Gastroesophageal sphincter (tissue), 4 donors: ENCODE results near the gene ARSD. TPM values are rescaled to one million over a fixed set of nuclear protein-coding genes. Genes with fewer than 3 reads are reported as not detected.
"Not testable (repeated sequence)": the region's sequence is repeated elsewhere in the genome, so short reads cannot be mapped to it uniquely, and the experiment has no call there.

Experiments
- ATAC-seq: fragments of 150-250 bp; one replicate; pipeline ENCODE4 v1.9.1; 2016; ENCODE audit warnings: mild to moderate bottlenecking, moderate library complexity
- H3K27ac ChIP-seq, 4 donors: fragments of 200-600 bp; sonication (generic) in 3 of 4; 1 replicate in 3 of 4; 2 replicates in 1 of 4; pipeline ENCODE4 v1.5.1; 2016 to 2019
- H3K27me3 ChIP-seq: fragments of 200-600 bp; sonication (generic); one replicate; pipeline ENCODE4 v1.5.1; 2019
- H3K36me3 ChIP-seq, 2 donors: fragments of 200-600 bp; sonication (generic); one replicate each; pipeline ENCODE4 v1.5.1; 2019; ENCODE audit warnings: control low read depth in 1 of 2
- H3K4me1 ChIP-seq, 3 donors: fragments of 200-600 bp; sonication (generic); 1 replicate in 2 of 3; 2 replicates in 1 of 3; pipeline ENCODE4 v1.5.1; 2016 to 2019; ENCODE audit warnings: control low read depth in 2 of 3
- H3K4me3 ChIP-seq, 2 donors: fragments of 200-600 bp; sonication (generic); one replicate each; pipeline ENCODE4 v1.5.1; 2019; ENCODE audit warnings: mild to moderate bottlenecking in 1 of 2, moderate library complexity in 1 of 2
- H3K9me3 ChIP-seq, 3 donors: fragments of 200-600 bp; sonication (generic); one replicate each; pipeline ENCODE4 v1.5.1; 2017 to 2019; ENCODE audit warnings: control low read depth in 2 of 3
- CTCF ChIP-seq, 4 experiments: fragments of 200-600 bp in 2 of 4; fragments of 450-650 bp in 2 of 4; sonication (generic) in 1 of 4; IDR thresholded peaks; one replicate each; pipeline ENCODE4 v1.5.1; 2017 to 2019; ENCODE audit warnings: antibody characterized with exemption in 4 of 4, mild to moderate bottlenecking in 2 of 4, moderate library complexity in 2 of 4
- EP300 ChIP-seq: sonication (generic); formaldehyde crosslinking; IDR thresholded peaks from one replicate; pipeline ENCODE4 v1.6.1; 2017; ENCODE audit warnings: antibody characterized with exemption, mild to moderate bottlenecking
- POLR2A ChIP-seq, 2 donors: fragments of 450-650 bp; IDR thresholded peaks; one replicate each; pipeline ENCODE4 v1.6.1; 2017; ENCODE audit warnings: antibody characterized with exemption in 2 of 2, mild to moderate bottlenecking in 2 of 2, moderate library complexity in 1 of 2
- POLR2AphosphoS5 ChIP-seq: sonication (generic); formaldehyde crosslinking; IDR thresholded peaks from one replicate; pipeline ENCODE4 v1.6.1; 2017; ENCODE audit warnings: antibody characterized with exemption
- WGBS, 2 donors: methylation state at CpG; one replicate each; pipeline ENCODE4 v1.1.5; 2018; ENCODE audit warnings: low coverage in 1 of 2; 5-methylcytosine and 5-hydroxymethylcytosine counted together
- total RNA-seq, 4 donors: library from RNA; depleted of rRNA; stranded (reverse); fragments of >200 nt; gene quantifications; one replicate each; pipeline ENCODE4 v1.1.0, GENCODE V29; 2016

ARSD gene
- total RNA-seq, 4 donors from 2014 or later: 11.5 to 20.2 (median 12.4) TPM

- Histone ChIP-seq H3K27ac (no peak overlapping the region), H3K9me3 (no peaks in the 10 kb centered on the region), H3K27me3 (no peaks in the 10 kb centered on the region), H3K4me1 (no peaks in the 10 kb centered on the region), H3K4me3 (no peak overlapping the region), H3K36me3 (no peaks in the 10 kb centered on the region)
- TF ChIP-seq EP300 (no peak), POLR2AphosphoS5 (no peak), CTCF (IDR thresholded peaks at IDR 0.05) (no peak), POLR2A (IDR thresholded peaks at IDR 0.05) (no peak)
- 85 to 89% methylated on average over 2 to 3 of the region's 4 CpGs for WGBS, 2 donors
- ATAC-seq: no peak
These were observed 25.4 kb upstream of the ARSD start for GRCh38 chrX:2954541-2954940.

GRCh38 chrX:2937942-2938341 lies 8.8 kb upstream of the ARSD start:
- H3K4me1 ChIP-seq, H3K4me3 ChIP-seq, ATAC-seq, H3K27me3 ChIP-seq, H3K36me3 ChIP-seq, H3K9me3 ChIP-seq, H3K27ac ChIP-seq: not testable (repeated sequence)
- WGBS, 2 donors: 88 to 100% methylated on average over 2 to 7 of the region's 20 CpGs

GRCh38 chrX:2934715-2935710 lies 5.9 kb upstream of the ARSD start:
- Histone ChIP-seq H3K27me3 (no peaks in the 10 kb centered on the region), H3K36me3 (no peaks in the 10 kb centered on the region), H3K27ac (no peak overlapping the region), H3K4me1 (no peaks in the 10 kb centered on the region), H3K9me3 (no peaks in the 10 kb centered on the region), H3K4me3 (no peak overlapping the region)
- WGBS, 2 donors: 67 to 75% methylated on average over 2 to 4 of the region's 18 CpGs
- TF ChIP-seq EP300 (no peak), POLR2AphosphoS5 (no peak), POLR2A (IDR thresholded peaks at IDR 0.05) (no peak), CTCF (IDR thresholded peaks at IDR 0.05) (no peak)
- no peak for ATAC-seq

- Histone ChIP-seq H3K4me1 (no peaks in the 10 kb centered on the region), H3K4me3 (no peak overlapping the region), H3K27me3 (no peaks in the 10 kb centered on the region), H3K9me3 (no peaks in the 10 kb centered on the region), H3K36me3 (no peaks in the 10 kb centered on the region), H3K27ac (no peak overlapping the region)
- no peak for ATAC-seq
- no peak for TF ChIP-seq CTCF (IDR thresholded peaks at IDR 0.05)
- no peak for TF ChIP-seq POLR2A (IDR thresholded peaks at IDR 0.05)
- no peak for TF ChIP-seq POLR2AphosphoS5
- TF ChIP-seq EP300: no peak
- WGBS, 2 donors: 76 to 82% methylated on average over 9 of the region's 19 CpGs
These were observed 4.2 kb upstream of the ARSD start for GRCh38 chrX:2933125-2933900.

- Histone ChIP-seq H3K4me3 (no peak overlapping the region), H3K27me3 (no peaks in the 10 kb centered on the region), H3K27ac (no peak overlapping the region), H3K4me1 (no peaks in the 10 kb centered on the region), H3K9me3 (no peaks in the 10 kb centered on the region), H3K36me3 (no peaks in the 10 kb centered on the region)
- ATAC-seq: no peak
- 71 to 86% methylated on average over 2 to 4 of the region's 4 CpGs for WGBS, 2 donors
- TF ChIP-seq EP300: no peak
- TF ChIP-seq POLR2A (IDR thresholded peaks at IDR 0.05): no peak
- no peak for TF ChIP-seq POLR2AphosphoS5
- no peak for TF ChIP-seq CTCF (IDR thresholded peaks at IDR 0.05)
These were observed 2.5 kb upstream of the ARSD start for GRCh38 chrX:2931612-2932011.
